Bronchial epithelial cell (primary cell): Measurements from ENCODE around the gene WARS2. TPM values are rescaled to one million over a fixed set of nuclear protein-coding genes. Genes with fewer than 3 reads are reported as not detected.

Source experiments
- DNase-seq: peaks from one replicate; pipeline ENCODE4 v3.0.0-alpha.2; 2010; ENCODE audit warnings: low read depth
- FAIRE-seq: peaks from 2 replicates; lab custom pipeline; 2011; peaks lifted over from hg19 to GRCh38; lab: Jason Lieb, UNC
- H3K27me3 ChIP-seq: 2 replicates; pipeline ENCODE4 v1.5.1; 2011; ENCODE audit warnings: low read length; ENCODE audit not compliant: control insufficient read depth, insufficient read depth
- H3K36me3 ChIP-seq: 2 replicates; pipeline ENCODE4 v1.5.1; 2011; ENCODE audit warnings: low read length; ENCODE audit not compliant: control insufficient read depth, insufficient read depth
- H3K4me3 ChIP-seq: 2 replicates; pipeline ENCODE4 v1.5.1; 2011; ENCODE audit warnings: mild to moderate bottlenecking, low read depth, low read length, control low read depth
- total RNA-seq: library from RNA; depleted of rRNA; stranded (reverse); fragments of >200 nt; gene quantifications from 2 replicates; pipeline ENCODE4 v1.2.1, GENCODE V29; 2014
- TF ChIP-seq, protein P1 (sequence below): IDR thresholded peaks from 2 replicates; pipeline ENCODE4 v1.5.1; 2011; ENCODE audit warnings: mild to moderate bottlenecking, moderate library complexity, low read length, control low read depth, inconsistent platforms; ENCODE audit not compliant: insufficient read depth, severe bottlenecking

The WARS2 gene
- total RNA-seq, 1 donor from 2014 or later, result 15.3 TPM

GRCh38 chr1:118984086-118984721 lies 156.2 kb downstream of the WARS2 start:
- TF ChIP-seq, protein P1, sequence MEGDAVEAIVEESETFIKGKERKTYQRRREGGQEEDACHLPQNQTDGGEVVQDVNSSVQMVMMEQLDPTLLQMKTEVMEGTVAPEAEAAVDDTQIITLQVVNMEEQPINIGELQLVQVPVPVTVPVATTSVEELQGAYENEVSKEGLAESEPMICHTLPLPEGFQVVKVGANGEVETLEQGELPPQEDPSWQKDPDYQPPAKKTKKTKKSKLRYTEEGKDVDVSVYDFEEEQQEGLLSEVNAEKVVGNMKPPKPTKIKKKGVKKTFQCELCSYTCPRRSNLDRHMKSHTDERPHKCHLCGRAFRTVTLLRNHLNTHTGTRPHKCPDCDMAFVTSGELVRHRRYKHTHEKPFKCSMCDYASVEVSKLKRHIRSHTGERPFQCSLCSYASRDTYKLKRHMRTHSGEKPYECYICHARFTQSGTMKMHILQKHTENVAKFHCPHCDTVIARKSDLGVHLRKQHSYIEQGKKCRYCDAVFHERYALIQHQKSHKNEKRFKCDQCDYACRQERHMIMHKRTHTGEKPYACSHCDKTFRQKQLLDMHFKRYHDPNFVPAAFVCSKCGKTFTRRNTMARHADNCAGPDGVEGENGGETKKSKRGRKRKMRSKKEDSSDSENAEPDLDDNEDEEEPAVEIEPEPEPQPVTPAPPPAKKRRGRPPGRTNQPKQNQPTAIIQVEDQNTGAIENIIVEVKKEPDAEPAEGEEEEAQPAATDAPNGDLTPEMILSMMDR, result no peak
- no peak for FAIRE-seq
- H3K36me3 ChIP-seq, result no peaks in the 10 kb centered on the region
- H3K27me3 ChIP-seq, result peaks cover 74% of the 10 kb centered on the region
- no peak for DNase-seq
- H3K4me3 ChIP-seq, result no peak overlapping the region

GRCh38 chr1:118983558-118984041 lies 156.9 kb downstream of the WARS2 start:
- no peak for FAIRE-seq
- TF ChIP-seq, protein P1, result no peak
- H3K36me3 ChIP-seq, result no peaks in the 10 kb centered on the region
- no peak for DNase-seq
- H3K4me3 ChIP-seq, result no peak overlapping the region
- H3K27me3 ChIP-seq, result peaks cover 72% of the 10 kb centered on the region

GRCh38 chr1:118982821-118983557 lies 157.5 kb downstream of the WARS2 start:
- H3K4me3 ChIP-seq, result no peak overlapping the region
- H3K36me3 ChIP-seq, result no peaks in the 10 kb centered on the region
- FAIRE-seq, result no peak
- peaks cover 67% of the 10 kb centered on the region for H3K27me3 ChIP-seq
- TF ChIP-seq, protein P1, result no peak
- no peak for DNase-seq

GRCh38 chr1:118982266-118982665 lies 158.2 kb downstream of the WARS2 start:
- peaks cover 61% of the 10 kb centered on the region for H3K27me3 ChIP-seq
- no peak for FAIRE-seq
- no peak for DNase-seq
- H3K4me3 ChIP-seq, result no peak overlapping the region
- TF ChIP-seq, protein P1, result no peak
- H3K36me3 ChIP-seq, result no peaks in the 10 kb centered on the region

DNA sequence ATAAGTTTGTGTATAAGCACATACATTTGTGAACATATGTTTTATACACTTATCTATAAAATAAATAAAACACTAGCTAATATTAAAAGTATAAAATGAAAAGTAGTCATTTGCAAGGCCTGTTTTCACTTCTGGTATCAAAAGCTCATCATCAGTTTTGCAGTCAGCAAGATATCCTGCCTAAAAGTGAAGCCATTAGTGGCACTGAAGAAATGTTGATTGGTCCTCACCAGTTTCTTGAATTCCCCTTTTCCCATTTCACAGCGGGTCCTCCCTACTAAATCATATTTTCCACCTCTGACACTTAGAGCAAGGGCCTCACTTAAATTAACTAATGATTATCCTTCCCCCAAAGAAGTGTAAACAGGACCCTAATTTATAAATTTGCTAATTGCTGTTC lies 159.0 kb downstream of the WARS2 start:
- DNase-seq (no peak), FAIRE-seq (no peak)
- Histone ChIP-seq H3K27me3 (peaks cover 55% of the 10 kb centered on the region), H3K36me3 (no peaks in the 10 kb centered on the region), H3K4me3 (no peak overlapping the region)
- TF ChIP-seq, protein P1, result no peak

Other genes with a start within 250 kb of the WARS2 start
- gene TBX15, start 152.3 kb downstream of the WARS2 start, total RNA-seq, result not detected in 2 replicates
- gene HAO2, start 228.1 kb upstream of the WARS2 start, total RNA-seq, result 0.13 TPM in 1 of 2 replicates, not detected in the other